ENCODE results near the gene XPO4. TPM values are rescaled to one million over a fixed set of nuclear protein-coding genes. Genes with fewer than 3 reads are reported as not detected.
"Not testable (repeated sequence)": the region's sequence is repeated elsewhere in the genome, so short reads cannot be mapped to it uniquely, and the experiment has no call there.

XPO4 gene
- total RNA-seq, 1 donor from 2014 or later: 24.7 TPM

- Mint-ChIP-seq H3K4me1 (peaks cover 6% of the 10 kb centered on the region), H3K27me3 (ENCODE audit: low read depth) (peaks cover 6% of the 10 kb centered on the region), H3K9me3 (no peaks in the 10 kb centered on the region), H3K4me3 (no peak overlapping the region), H3K27ac (no peak overlapping the region), H3K36me3 (no peaks in the 10 kb centered on the region)
- no peak for DNase-seq (ENCODE audit: low spot score in 2 of 2, unreplicated experiment in 2 of 2)
- TF ChIP-seq, protein P1, sequence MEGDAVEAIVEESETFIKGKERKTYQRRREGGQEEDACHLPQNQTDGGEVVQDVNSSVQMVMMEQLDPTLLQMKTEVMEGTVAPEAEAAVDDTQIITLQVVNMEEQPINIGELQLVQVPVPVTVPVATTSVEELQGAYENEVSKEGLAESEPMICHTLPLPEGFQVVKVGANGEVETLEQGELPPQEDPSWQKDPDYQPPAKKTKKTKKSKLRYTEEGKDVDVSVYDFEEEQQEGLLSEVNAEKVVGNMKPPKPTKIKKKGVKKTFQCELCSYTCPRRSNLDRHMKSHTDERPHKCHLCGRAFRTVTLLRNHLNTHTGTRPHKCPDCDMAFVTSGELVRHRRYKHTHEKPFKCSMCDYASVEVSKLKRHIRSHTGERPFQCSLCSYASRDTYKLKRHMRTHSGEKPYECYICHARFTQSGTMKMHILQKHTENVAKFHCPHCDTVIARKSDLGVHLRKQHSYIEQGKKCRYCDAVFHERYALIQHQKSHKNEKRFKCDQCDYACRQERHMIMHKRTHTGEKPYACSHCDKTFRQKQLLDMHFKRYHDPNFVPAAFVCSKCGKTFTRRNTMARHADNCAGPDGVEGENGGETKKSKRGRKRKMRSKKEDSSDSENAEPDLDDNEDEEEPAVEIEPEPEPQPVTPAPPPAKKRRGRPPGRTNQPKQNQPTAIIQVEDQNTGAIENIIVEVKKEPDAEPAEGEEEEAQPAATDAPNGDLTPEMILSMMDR (IDR thresholded peaks at IDR 0.05; ENCODE audit: unreplicated experiment): no peak
Observed at GRCh38 chr13:20939662-20940061, 37.1 kb upstream of the XPO4 start.

DNA sequence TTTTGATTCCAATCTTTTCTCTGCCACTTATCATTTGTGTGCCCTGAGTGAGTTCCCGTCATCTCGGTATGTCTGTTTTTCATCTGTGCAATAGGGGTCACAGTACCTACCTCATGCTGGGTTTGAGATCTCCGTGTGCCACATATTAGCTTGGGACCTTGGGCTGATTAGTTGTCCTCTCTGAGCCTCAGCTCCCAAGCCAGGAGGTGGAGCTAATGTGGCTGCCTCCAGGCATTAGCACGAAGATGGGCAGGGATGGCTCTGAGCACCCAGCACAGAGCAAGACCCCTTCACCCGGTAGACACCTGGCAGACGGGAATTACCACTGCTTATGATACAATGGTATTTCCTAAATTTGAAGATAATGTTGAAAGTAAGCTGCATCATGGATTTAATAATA lies 35.8 kb upstream of the XPO4 start:
- DNase-seq (ENCODE audit: low spot score in 2 of 2, unreplicated experiment in 2 of 2): no peak
- H3K27me3 Mint-ChIP-seq (ENCODE audit: low read depth): peaks cover 2% of the 10 kb centered on the region
- H3K9me3 Mint-ChIP-seq: no peaks in the 10 kb centered on the region
- H3K27ac Mint-ChIP-seq: no peak overlapping the region
- H3K4me3 Mint-ChIP-seq: no peak overlapping the region
- TF ChIP-seq, protein P1 (IDR thresholded peaks at IDR 0.05; ENCODE audit: unreplicated experiment): no peak
- no peaks in the 10 kb centered on the region for H3K36me3 Mint-ChIP-seq
- peaks cover 1% of the 10 kb centered on the region for H3K4me1 Mint-ChIP-seq

DNA sequence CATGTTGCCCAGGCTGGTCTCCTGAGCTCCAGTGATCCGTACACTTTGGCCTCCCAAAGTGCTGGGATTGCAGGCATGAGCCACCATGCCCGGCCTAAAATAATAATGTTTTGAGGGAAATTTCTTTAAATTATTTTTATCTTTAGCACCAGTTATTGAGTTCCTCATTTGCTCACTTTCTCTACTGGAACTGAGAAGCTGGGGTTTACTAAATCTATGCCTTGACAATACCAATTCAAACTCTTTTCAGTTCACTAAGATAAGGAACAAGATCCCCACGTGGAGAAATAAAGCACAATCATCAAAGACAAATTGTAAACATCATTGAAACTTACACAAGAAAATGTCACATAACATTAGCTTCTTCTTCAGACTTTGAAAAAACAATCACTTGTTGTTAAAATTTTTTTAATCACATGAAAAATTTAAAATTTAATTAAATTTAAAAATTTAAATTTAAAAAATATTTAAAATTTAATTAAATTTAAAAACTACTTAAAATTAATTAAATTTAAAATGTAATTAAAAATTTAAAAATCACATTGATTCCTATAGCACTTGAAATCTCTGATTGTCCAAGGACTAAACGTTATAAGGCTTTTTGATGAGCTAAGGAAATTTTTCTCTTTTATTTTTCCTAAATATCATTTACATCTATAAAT lies 25.2 kb upstream of the XPO4 start:
- DNase-seq (ENCODE audit: low spot score in 2 of 2, unreplicated experiment in 2 of 2): no peak
- TF ChIP-seq, protein P1 (IDR thresholded peaks at IDR 0.05; ENCODE audit: unreplicated experiment): no peak
- Mint-ChIP-seq H3K9me3 (no peaks in the 10 kb centered on the region), H3K27ac (no peak overlapping the region), H3K27me3 (ENCODE audit: low read depth) (no peaks in the 10 kb centered on the region), H3K36me3 (no peaks in the 10 kb centered on the region), H3K4me1 (peaks cover 2% of the 10 kb centered on the region), H3K4me3 (no peak overlapping the region)

DNA sequence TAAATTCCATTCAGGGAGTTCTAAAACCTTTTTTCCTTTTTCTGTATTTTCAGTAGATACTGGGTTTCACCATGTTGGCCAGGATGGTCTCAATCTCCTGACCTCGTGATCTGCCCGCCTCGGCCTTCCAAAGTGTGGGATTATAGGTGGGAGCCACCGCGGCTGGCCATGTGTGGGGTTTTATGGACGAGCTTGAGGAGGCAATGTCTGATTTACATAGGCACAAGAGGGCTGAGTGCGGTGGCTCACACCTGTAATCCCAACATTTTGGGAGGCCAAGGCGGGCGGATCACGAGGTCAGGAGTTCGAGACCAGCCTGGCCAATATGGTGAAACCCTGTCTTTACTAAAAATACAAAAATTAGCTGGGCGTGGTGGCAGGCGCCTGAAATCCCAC lies 22.8 kb upstream of the XPO4 start:
- not testable (repeated sequence) for H3K36me3 Mint-ChIP-seq; H3K27ac Mint-ChIP-seq; H3K27me3 Mint-ChIP-seq (ENCODE audit: low read depth); H3K4me1 Mint-ChIP-seq; DNase-seq (ENCODE audit: low spot score in 2 of 2, unreplicated experiment in 2 of 2); H3K9me3 Mint-ChIP-seq; H3K4me3 Mint-ChIP-seq

- DNase-seq (ENCODE audit: low spot score in 2 of 2, unreplicated experiment in 2 of 2): peak; percentile 71 to 82
- TF ChIP-seq, protein P1 (IDR thresholded peaks at IDR 0.05; ENCODE audit: unreplicated experiment): peak; percentile 73
- Mint-ChIP-seq H3K4me3 (no peak overlapping the region), H3K9me3 (no peaks in the 10 kb centered on the region), H3K27ac (no peak overlapping the region), H3K36me3 (no peaks in the 10 kb centered on the region), H3K4me1 (peaks cover 2% of the 10 kb centered on the region), H3K27me3 (ENCODE audit: low read depth) (no peaks in the 10 kb centered on the region)
Observed at GRCh38 chr13:20924758-20925394, 22.3 kb upstream of the XPO4 start.

DNA sequence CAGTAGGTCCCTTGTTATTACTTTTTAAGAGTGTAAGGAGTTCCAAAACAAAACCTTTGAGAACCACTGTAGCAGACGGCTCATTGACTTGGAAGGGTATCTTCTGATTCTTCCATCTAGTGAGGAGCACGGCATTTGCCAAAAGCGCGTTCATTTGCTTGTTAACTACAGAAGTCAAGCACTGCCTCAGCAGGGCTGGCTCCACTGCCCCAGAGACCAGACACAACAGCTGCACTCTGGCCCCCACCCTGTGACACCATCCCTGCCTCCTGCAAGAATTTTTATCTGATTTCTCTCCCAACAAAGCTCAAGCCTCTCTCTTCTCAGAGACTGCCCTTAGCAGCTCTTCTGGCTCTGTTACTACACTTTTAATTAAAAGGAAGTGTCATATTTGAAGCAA lies 20.7 kb upstream of the XPO4 start:
- H3K4me3 Mint-ChIP-seq: no peak overlapping the region
- H3K27me3 Mint-ChIP-seq (ENCODE audit: low read depth): no peaks in the 10 kb centered on the region
- H3K36me3 Mint-ChIP-seq: no peaks in the 10 kb centered on the region
- no peak for DNase-seq (ENCODE audit: low spot score in 2 of 2, unreplicated experiment in 2 of 2)
- no peaks in the 10 kb centered on the region for H3K9me3 Mint-ChIP-seq
- peaks cover 2% of the 10 kb centered on the region for H3K4me1 Mint-ChIP-seq
- H3K27ac Mint-ChIP-seq: no peak overlapping the region
- TF ChIP-seq, protein P1 (IDR thresholded peaks at IDR 0.05; ENCODE audit: unreplicated experiment): no peak

Measured in mesothelial cell of epicardium (in vitro differentiated cells).